Measurements from ENCODE around the gene MPRIP. TPM values are rescaled to one million over a fixed set of nuclear protein-coding genes. Genes with fewer than 3 reads are reported as not detected.

MPRIP gene
- total RNA-seq, 1 donor from 2014 or later: 161 TPM

GRCh38 chr17:17029938-17030337 lies 12.3 kb upstream of the MPRIP start:
- intact Hi-C loops (cut with micrococcal nuclease): no loop called here

GRCh38 chr17:17030515-17031211 lies 11.6 kb upstream of the MPRIP start:
- Mint-ChIP-seq H3K4me1 (no peaks in the 10 kb centered on the region), H3K27ac (no peak overlapping the region), H3K9me3 (no peaks in the 10 kb centered on the region), H3K27me3 (peaks cover 1% of the 10 kb centered on the region), H3K4me3 (no peak overlapping the region), H3K36me3 (ENCODE audit: low read depth) (no peaks in the 10 kb centered on the region)
- intact Hi-C loops (cut with micrococcal nuclease): no loop called here
- DNase-seq: no peak

More at GRCh38 chr17:17029938-17030337, 12.3 kb upstream of the MPRIP start:
- H3K27me3 Mint-ChIP-seq: peaks cover 1% of the 10 kb centered on the region
- H3K4me3 Mint-ChIP-seq: no peak overlapping the region
- no peak for DNase-seq
- no peak overlapping the region for H3K27ac Mint-ChIP-seq
- no peaks in the 10 kb centered on the region for H3K36me3 Mint-ChIP-seq (ENCODE audit: low read depth)
- no peaks in the 10 kb centered on the region for H3K4me1 Mint-ChIP-seq
- no peaks in the 10 kb centered on the region for H3K9me3 Mint-ChIP-seq

- no peak for DNase-seq
- H3K4me3 Mint-ChIP-seq: no peak overlapping the region
- no peaks in the 10 kb centered on the region for H3K27me3 Mint-ChIP-seq
- H3K36me3 Mint-ChIP-seq (ENCODE audit: low read depth): no peaks in the 10 kb centered on the region
- no peaks in the 10 kb centered on the region for H3K9me3 Mint-ChIP-seq
- intact Hi-C loops (cut with micrococcal nuclease): no loop called here
- no peak overlapping the region for H3K27ac Mint-ChIP-seq
- no peaks in the 10 kb centered on the region for H3K4me1 Mint-ChIP-seq
Measured at GRCh38 chr17:17032131-17032692, 10.0 kb upstream of the MPRIP start.

GRCh38 chr17:17033466-17033865 lies 8.8 kb upstream of the MPRIP start:
- Mint-ChIP-seq H3K4me1 (no peaks in the 10 kb centered on the region), H3K9me3 (no peaks in the 10 kb centered on the region), H3K4me3 (no peak overlapping the region), H3K27ac (no peak overlapping the region), H3K27me3 (no peaks in the 10 kb centered on the region), H3K36me3 (ENCODE audit: low read depth) (no peaks in the 10 kb centered on the region)
- intact Hi-C loops (cut with micrococcal nuclease): no loop called here
- DNase-seq: no peak

GRCh38 chr17:17034026-17034425 lies 8.2 kb upstream of the MPRIP start:
- intact Hi-C loops (cut with micrococcal nuclease): no loop called here

GRCh38 chr17:17034496-17035075 lies 7.7 kb upstream of the MPRIP start:
- intact Hi-C loops (cut with micrococcal nuclease): no loop called here
- no peaks in the 10 kb centered on the region for H3K27me3 Mint-ChIP-seq
- no peaks in the 10 kb centered on the region for H3K4me1 Mint-ChIP-seq
- DNase-seq: no peak
- no peak overlapping the region for H3K27ac Mint-ChIP-seq
- no peaks in the 10 kb centered on the region for H3K36me3 Mint-ChIP-seq (ENCODE audit: low read depth)
- no peaks in the 10 kb centered on the region for H3K9me3 Mint-ChIP-seq
- no peak overlapping the region for H3K4me3 Mint-ChIP-seq

More at GRCh38 chr17:17034026-17034425, 8.2 kb upstream of the MPRIP start:
- Mint-ChIP-seq H3K4me1 (no peaks in the 10 kb centered on the region), H3K27me3 (no peaks in the 10 kb centered on the region), H3K4me3 (no peak overlapping the region), H3K9me3 (no peaks in the 10 kb centered on the region), H3K36me3 (ENCODE audit: low read depth) (no peaks in the 10 kb centered on the region), H3K27ac (no peak overlapping the region)
- no peak for DNase-seq

GRCh38 chr17:17035490-17035889 lies 6.8 kb upstream of the MPRIP start:
- Mint-ChIP-seq H3K27me3 (no peaks in the 10 kb centered on the region), H3K4me3 (no peak overlapping the region), H3K4me1 (no peaks in the 10 kb centered on the region), H3K27ac (no peak overlapping the region), H3K36me3 (ENCODE audit: low read depth) (no peaks in the 10 kb centered on the region), H3K9me3 (no peaks in the 10 kb centered on the region)
- intact Hi-C loops (cut with micrococcal nuclease): no loop called here
- DNase-seq: no peak

- no peaks in the 10 kb centered on the region for H3K9me3 Mint-ChIP-seq
- H3K36me3 Mint-ChIP-seq (ENCODE audit: low read depth): no peaks in the 10 kb centered on the region
- no peak for DNase-seq
- intact Hi-C loops (cut with micrococcal nuclease): no loop called here
- no peaks in the 10 kb centered on the region for H3K27me3 Mint-ChIP-seq
- peaks cover under 1% of the 10 kb centered on the region for H3K4me1 Mint-ChIP-seq
- no peak overlapping the region for H3K4me3 Mint-ChIP-seq
- H3K27ac Mint-ChIP-seq: no peak overlapping the region
Measured at GRCh38 chr17:17035920-17036523, 6.2 kb upstream of the MPRIP start.

- no peak for DNase-seq
- H3K36me3 Mint-ChIP-seq (ENCODE audit: low read depth): no peaks in the 10 kb centered on the region
- H3K4me1 Mint-ChIP-seq: peaks cover 6% of the 10 kb centered on the region
- H3K27me3 Mint-ChIP-seq: no peaks in the 10 kb centered on the region
- H3K4me3 Mint-ChIP-seq: no peak overlapping the region
- H3K9me3 Mint-ChIP-seq: no peaks in the 10 kb centered on the region
- no peak overlapping the region for H3K27ac Mint-ChIP-seq
- intact Hi-C loops (cut with micrococcal nuclease): no loop called here
Measured at GRCh38 chr17:17036524-17036998, 5.7 kb upstream of the MPRIP start.

- Mint-ChIP-seq H3K27me3 (no peaks in the 10 kb centered on the region), H3K4me1 (peaks cover 27% of the 10 kb centered on the region), H3K36me3 (ENCODE audit: low read depth) (no peaks in the 10 kb centered on the region), H3K27ac (no peak overlapping the region), H3K4me3 (no peak overlapping the region), H3K9me3 (no peaks in the 10 kb centered on the region)
- intact Hi-C loops (cut with micrococcal nuclease): loop anchor here (5.0 kb wide), 1 partner anchor 77 kb away; no protein-coding TSS in a partner anchor
- DNase-seq: no peak
Measured at GRCh38 chr17:17039911-17040310, 2.3 kb upstream of the MPRIP start.

- Mint-ChIP-seq H3K9me3 (no peaks in the 10 kb centered on the region), H3K27ac (no peak overlapping the region), H3K4me3 (peak overlapping the region; percentile 80), H3K4me1 (peaks cover 35% of the 10 kb centered on the region), H3K36me3 (ENCODE audit: low read depth) (peaks cover 1% of the 10 kb centered on the region), H3K27me3 (no peaks in the 10 kb centered on the region)
- intact Hi-C loops (cut with micrococcal nuclease): loop anchor here (5.0 kb wide), 1 partner anchor 76 kb away; no protein-coding TSS in a partner anchor
- no peak for DNase-seq
Measured at GRCh38 chr17:17041018-17041521, 1.2 kb upstream of the MPRIP start.

GRCh38 chr17:17041571-17042383 lies 480 bp upstream of the MPRIP start:
- H3K4me1 Mint-ChIP-seq: peaks cover 36% of the 10 kb centered on the region
- intact Hi-C loops (cut with micrococcal nuclease): loop anchor here (2.0 to 5.0 kb wide), 2 partner anchors 76 to 263 kb away; no protein-coding TSS in a partner anchor
- H3K27me3 Mint-ChIP-seq: no peaks in the 10 kb centered on the region
- H3K9me3 Mint-ChIP-seq: no peaks in the 10 kb centered on the region
- no peak overlapping the region for H3K27ac Mint-ChIP-seq
- H3K4me3 Mint-ChIP-seq: peak overlapping the region; percentile 80
- DNase-seq: peak; percentile 99
- peaks cover 3% of the 10 kb centered on the region for H3K36me3 Mint-ChIP-seq (ENCODE audit: low read depth)

- Mint-ChIP-seq H3K4me1 (peaks cover 42% of the 10 kb centered on the region), H3K27ac (peak overlapping the region; percentile 74), H3K27me3 (no peaks in the 10 kb centered on the region), H3K9me3 (no peaks in the 10 kb centered on the region), H3K4me3 (peak overlapping the region; percentile 99), H3K36me3 (ENCODE audit: low read depth) (peaks cover 3% of the 10 kb centered on the region)
- DNase-seq: peak; percentile 75
- intact Hi-C loops (cut with micrococcal nuclease): loop anchor here (2.0 to 5.0 kb wide), 2 partner anchors 74 to 262 kb away; no protein-coding TSS in a partner anchor
Measured at GRCh38 chr17:17042851-17043460, 699 bp downstream of the MPRIP start.
